Neuron (in vitro differentiated cells): Measurements from ENCODE around the gene RNU1-2.
A peak's percentile ranks its signal among the peaks of the same experiment; 100 is the strongest.
"Not testable (repeated sequence)": the region's sequence is repeated elsewhere in the genome, so short reads cannot be mapped to it uniquely, and the experiment has no call there.

Source experiments
- H2AFZ ChIP-seq: one replicate; pipeline ENCODE4 v1.6.1; 2013; ENCODE audit warnings: low read depth, mild to moderate bottlenecking, inconsistent platforms, low read length, moderate library complexity
- H3K27me3 ChIP-seq: one replicate; pipeline ENCODE4 v1.6.1; 2013; ENCODE audit warnings: low read length; ENCODE audit not compliant: insufficient read depth
- H3K36me3 ChIP-seq: one replicate; pipeline ENCODE4 v1.6.1; 2013; ENCODE audit warnings: low read length; ENCODE audit not compliant: insufficient read depth
- H3K4me1 ChIP-seq: one replicate; pipeline ENCODE4 v1.6.1; 2013; ENCODE audit warnings: low read length; ENCODE audit not compliant: insufficient read depth
- H3K4me3 ChIP-seq: 2 replicates; pipeline ENCODE4 v1.5.1; 2013; ENCODE audit warnings: mild to moderate bottlenecking, low read length, moderate library complexity
- H3K9me3 ChIP-seq: one replicate; pipeline ENCODE4 v1.6.1; 2013; ENCODE audit warnings: low read length

The RNU1-2 gene

DNA sequence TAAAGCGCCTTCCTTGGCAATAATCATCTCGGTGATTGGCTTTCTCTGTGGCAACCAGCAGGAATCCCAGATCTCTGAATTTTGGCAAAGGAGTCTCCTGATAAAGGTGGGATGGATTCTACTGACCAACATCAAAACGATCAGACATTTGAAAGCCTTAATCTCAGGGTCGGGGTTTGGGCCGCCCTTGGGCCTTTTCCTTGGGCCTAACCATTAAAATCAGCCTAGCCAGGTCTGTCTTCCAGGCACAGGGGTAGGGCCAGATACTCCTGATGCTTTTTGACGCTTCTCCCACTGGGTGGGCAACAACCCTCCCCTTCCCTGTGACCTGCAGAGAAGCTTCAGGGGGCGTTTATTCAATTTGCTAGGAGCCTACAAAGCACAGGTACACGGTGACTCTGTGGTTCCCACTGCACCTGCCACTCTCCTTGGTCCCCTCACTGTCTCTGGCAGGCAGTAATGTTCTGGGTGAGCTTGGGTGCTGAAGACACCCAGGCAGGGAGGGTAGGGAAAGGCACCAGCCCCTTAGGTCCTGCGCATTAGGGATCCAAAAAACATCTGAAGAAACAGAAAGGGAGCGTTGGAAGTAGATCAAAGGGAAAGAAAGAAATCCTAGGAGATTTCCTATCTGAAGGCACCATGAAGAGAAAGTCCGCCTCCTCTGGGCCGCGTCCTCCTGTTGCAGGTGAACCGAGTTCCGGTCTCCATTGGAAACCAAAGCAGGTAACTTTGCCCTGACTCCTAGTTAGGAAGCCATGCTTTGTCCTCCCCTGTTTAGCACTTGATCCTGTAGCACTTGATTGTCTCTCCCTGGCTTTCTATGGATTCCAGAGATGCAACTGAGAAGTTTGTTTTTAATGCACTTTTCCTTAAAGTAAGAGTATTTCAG lies 12.3 kb downstream of the RNU1-2 start:
- H3K9me3 ChIP-seq = no peaks in the 10 kb centered on the region
- no peaks in the 10 kb centered on the region for H3K36me3 ChIP-seq
- H2AFZ ChIP-seq = no peak overlapping the region

GRCh38 chr1:16911851-16912721 lies 16.3 kb downstream of the RNU1-2 start:
- H3K4me3 ChIP-seq, H3K36me3 ChIP-seq, H3K27me3 ChIP-seq, H2AFZ ChIP-seq, H3K4me1 ChIP-seq, H3K9me3 ChIP-seq: not testable (repeated sequence)

More for the DNA sequence above, 12.3 kb downstream of the RNU1-2 start:
- H3K27me3 ChIP-seq = no peaks in the 10 kb centered on the region
- no peak overlapping the region for H3K4me3 ChIP-seq
- H3K4me1 ChIP-seq = peaks cover 20% of the 10 kb centered on the region

GRCh38 chr1:16912742-16913141 lies 17.0 kb downstream of the RNU1-2 start:
- H3K4me1 ChIP-seq, H3K9me3 ChIP-seq, H3K27me3 ChIP-seq, H2AFZ ChIP-seq, H3K4me3 ChIP-seq, H3K36me3 ChIP-seq: not testable (repeated sequence)

DNA sequence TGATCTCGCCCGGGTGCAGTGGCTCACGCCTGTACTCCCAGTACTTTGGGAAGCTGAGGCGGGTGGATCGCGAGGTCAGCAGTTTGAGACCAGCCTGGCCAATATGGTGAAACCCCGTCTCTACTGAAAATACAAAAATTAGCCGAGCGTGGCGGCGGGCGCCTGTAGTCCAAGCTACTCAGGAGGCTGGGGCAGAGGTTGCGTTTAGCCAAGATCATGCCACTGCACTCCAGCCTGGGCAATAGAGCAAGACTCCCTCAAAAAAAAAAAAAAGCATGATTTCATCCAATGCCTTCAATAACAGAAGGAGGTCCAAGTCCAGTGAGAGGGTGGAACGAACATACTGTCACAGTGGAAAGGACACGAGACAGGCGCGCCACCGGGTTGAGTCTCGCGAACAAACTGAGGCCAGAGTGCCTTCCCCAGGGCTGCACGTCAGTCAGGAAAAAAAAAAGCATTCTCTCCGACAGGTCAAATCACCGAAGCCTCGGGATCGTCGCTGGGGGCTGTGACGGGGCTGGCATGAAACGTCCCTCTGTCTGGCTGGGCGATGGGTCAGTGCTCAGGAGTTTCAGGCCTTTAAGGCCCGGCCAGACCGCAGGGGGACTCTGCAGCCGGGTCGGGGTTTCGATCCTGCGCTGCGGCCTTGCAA lies 17.5 kb downstream of the RNU1-2 start:
- H2AFZ ChIP-seq = peak overlapping the region; percentile 41
- H3K4me1 ChIP-seq = peaks cover 4% of the 10 kb centered on the region
- peak overlapping the region; percentile 47 for H3K4me3 ChIP-seq
- H3K27me3 ChIP-seq = no peaks in the 10 kb centered on the region
- H3K36me3 ChIP-seq = no peaks in the 10 kb centered on the region
- no peaks in the 10 kb centered on the region for H3K9me3 ChIP-seq

GRCh38 chr1:16913833-16914662 lies 18.3 kb downstream of the RNU1-2 start:
- Histone ChIP-seq H3K4me3 (peak overlapping the region; percentile 47), H3K4me1 (peaks cover 4% of the 10 kb centered on the region), H3K27me3 (no peaks in the 10 kb centered on the region), H3K36me3 (no peaks in the 10 kb centered on the region), H2AFZ (peak overlapping the region; percentile 41), H3K9me3 (no peaks in the 10 kb centered on the region)

- H3K4me1 ChIP-seq, H3K9me3 ChIP-seq, H2AFZ ChIP-seq, H3K36me3 ChIP-seq, H3K4me3 ChIP-seq, H3K27me3 ChIP-seq: not testable (repeated sequence)
These were observed 19.3 kb downstream of the RNU1-2 start for GRCh38 chr1:16914928-16915626.

GRCh38 chr1:16915627-16915973 lies 19.8 kb downstream of the RNU1-2 start:
- Histone ChIP-seq H3K9me3 (no peaks in the 10 kb centered on the region), H3K4me1 (peaks cover 4% of the 10 kb centered on the region), H3K36me3 (no peaks in the 10 kb centered on the region), H3K4me3 (no peak overlapping the region), H2AFZ (no peak overlapping the region), H3K27me3 (no peaks in the 10 kb centered on the region)

DNA sequence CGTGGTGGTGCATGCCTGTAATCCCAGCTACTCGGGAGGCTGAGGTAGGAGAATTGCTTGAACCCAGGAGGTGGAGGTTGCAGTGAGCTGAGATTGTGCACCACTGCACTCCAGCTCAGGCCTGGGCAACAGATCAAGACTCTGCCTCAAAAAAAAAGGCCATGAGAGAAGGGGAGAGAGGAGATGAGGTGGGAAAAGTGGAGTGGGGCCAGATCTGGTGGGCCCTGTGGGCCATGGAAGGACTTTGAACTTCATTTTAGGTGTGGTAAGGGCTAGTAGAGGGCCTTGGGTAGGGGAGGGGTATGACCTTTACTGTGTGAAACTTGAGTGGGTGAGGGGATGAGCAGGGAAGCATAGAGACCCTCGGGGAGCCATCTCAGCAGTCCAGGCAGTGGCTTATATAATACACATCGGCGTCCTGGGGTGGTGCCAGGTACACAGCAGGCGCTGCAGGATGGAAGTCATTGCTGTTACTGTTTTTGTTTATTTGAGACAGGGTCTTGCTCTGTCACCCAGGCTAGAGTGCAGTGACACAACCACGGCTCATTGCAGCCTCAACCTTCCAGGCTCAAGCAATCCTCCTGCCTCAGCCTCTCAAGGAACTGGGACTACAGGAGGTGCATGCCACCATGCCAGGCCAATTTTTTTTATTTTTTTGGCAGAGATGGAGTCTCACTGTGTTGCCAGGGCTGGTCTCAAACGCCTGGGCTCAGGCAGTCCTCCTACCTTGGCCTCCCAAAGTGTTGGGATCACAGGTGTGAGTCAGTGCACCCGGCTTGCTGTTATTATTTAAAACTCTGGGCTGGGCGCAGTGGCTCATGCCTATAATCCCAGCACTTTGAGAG lies 20.5 kb downstream of the RNU1-2 start:
- not testable (repeated sequence) for H2AFZ ChIP-seq, H3K4me1 ChIP-seq, H3K4me3 ChIP-seq, H3K36me3 ChIP-seq, H3K9me3 ChIP-seq, H3K27me3 ChIP-seq

DNA sequence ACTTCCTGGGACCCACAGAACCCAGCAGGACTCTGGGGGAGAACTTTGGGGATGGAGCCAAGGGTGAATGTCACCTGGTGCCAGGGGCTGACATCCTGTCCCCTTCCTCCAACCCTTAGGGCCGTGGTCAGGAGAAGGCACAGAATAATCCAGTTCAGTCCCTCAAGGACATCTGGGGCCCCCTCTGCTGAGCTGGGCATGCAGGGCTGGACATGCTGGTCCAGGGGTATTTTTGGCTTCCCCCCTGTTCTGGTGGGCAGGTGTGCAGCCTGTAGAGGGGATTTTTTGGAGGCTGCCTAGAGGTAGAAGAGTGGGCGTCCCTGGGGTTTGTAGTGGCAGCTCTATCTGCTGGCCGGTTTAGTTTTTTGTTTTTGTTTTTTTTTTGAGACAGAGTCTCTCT lies 22.6 kb downstream of the RNU1-2 start:
- peaks cover 14% of the 10 kb centered on the region for H3K4me1 ChIP-seq

DNA sequence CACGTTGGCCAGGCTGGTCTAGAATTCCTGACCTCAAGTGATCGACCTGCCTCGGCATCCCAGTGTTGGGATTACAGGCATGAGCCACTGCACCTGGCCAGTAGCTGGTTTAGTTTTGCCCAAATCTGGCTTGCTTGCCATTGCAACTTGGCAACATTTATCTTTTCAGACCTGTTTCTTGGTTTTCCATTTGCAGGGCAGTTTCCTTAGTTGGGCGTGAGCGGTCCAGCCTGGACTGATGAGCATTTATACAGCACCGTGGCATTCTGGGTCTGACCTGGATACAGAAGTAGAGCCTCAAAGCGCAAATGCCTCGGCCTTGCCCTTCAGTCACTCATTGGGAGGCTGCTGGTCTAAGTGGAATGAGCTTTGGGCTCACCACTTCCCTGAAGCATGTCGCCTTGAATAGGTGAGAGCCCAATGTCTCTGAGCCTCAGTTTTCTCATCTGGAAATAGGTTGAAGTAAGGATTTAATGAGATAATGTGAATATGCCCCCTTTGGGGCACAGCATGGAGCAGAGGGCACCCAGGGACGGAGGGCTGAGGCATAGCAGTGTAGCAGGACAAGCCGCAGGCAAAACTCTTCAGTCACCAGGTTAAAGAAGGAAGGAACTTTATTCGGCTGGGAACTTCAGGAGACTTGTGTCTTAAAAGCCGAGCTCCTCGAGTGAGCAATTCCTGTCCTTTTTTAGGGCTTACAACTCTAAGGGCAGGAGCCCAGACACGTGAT lies 23.3 kb downstream of the RNU1-2 start:
- peaks cover 12% of the 10 kb centered on the region for H3K4me1 ChIP-seq
- not testable (repeated sequence) for H2AFZ ChIP-seq, H3K9me3 ChIP-seq, H3K36me3 ChIP-seq, H3K27me3 ChIP-seq, H3K4me3 ChIP-seq

More for the DNA sequence above, 22.6 kb downstream of the RNU1-2 start:
- no peak overlapping the region for H3K4me3 ChIP-seq
- no peaks in the 10 kb centered on the region for H3K36me3 ChIP-seq
- no peak overlapping the region for H2AFZ ChIP-seq
- H3K27me3 ChIP-seq = no peaks in the 10 kb centered on the region
- no peaks in the 10 kb centered on the region for H3K9me3 ChIP-seq

DNA sequence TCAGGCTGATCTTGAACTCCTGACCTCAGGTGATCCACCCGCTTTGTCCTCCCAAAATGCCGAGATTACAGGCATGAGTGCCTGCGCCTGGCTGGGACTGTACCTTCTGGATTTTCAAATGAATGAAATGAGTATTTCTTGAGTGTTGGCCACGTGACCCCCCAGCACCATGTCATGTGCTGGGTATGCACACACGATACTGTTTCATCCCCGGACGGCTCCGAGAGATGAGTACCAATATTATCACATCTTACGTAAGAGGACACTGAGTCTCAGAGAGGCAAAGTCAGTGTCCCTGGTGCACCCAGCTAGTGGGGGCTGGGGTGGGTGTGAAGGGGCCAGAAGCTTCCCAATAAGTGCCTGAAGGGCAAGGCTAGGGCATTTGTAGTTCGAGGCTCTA lies 25.2 kb downstream of the RNU1-2 start:
- H3K9me3 ChIP-seq = no peaks in the 10 kb centered on the region
- peaks cover 18% of the 10 kb centered on the region for H3K4me1 ChIP-seq
- H3K27me3 ChIP-seq = no peaks in the 10 kb centered on the region
- H3K4me3 ChIP-seq = no peak overlapping the region
- H2AFZ ChIP-seq = no peak overlapping the region
- H3K36me3 ChIP-seq = no peaks in the 10 kb centered on the region
